IMR-90 (cell line): ENCODE data around the gene PRDM5. TPM values are rescaled to one million over a fixed set of nuclear protein-coding genes. Genes with fewer than 3 reads are reported as not detected.

Source experiments
- ATAC-seq: fragments of 200-7000 bp; cut with Tn5 transposase; 2 replicates; pipeline ENCODE4 v1.9.1; 2020; ENCODE audit warnings: low read depth, mild to moderate bottlenecking, moderate library complexity
- BruUV-seq: library from RNA; stranded (reverse); fragments of 400-500 nt; replicated peaks from 2 replicates; lab custom pipeline; 2021; lab: Mats Ljungman, UMichigan
- CTCF ChIA-PET: fragments of 300-600 bp; formaldehyde crosslinking; extraction: SDS; loops from one replicate; lab custom pipeline; 2021; ENCODE audit warnings: antibody characterized with exemption; lab: Yijun Ruan, JAX
- POLR2A ChIA-PET: fragments of 300-600 bp; sonication (Branson Sonifier 250); formaldehyde crosslinking; loops from one replicate; lab custom pipeline; 2022; ENCODE audit warnings: antibody characterized with exemption; ENCODE audit not compliant: unreplicated experiment; lab: Charles Lee
- DNase-seq: peaks from one replicate; pipeline ENCODE4 v3.0.0; 2013
- H2AFZ ChIP-seq: replicated peaks from 2 replicates; pipeline ENCODE3; 2013; ENCODE audit warnings: low read length, mild to moderate bottlenecking; ENCODE audit not compliant: poor library complexity
- H2AK5ac ChIP-seq: 2 replicates; pipeline ENCODE4 v1.6.1; 2013; ENCODE audit warnings: low read depth, low read length, inconsistent platforms
- H2AK9ac ChIP-seq: replicated peaks from 2 replicates; pipeline ENCODE3; 2013; ENCODE audit warnings: mild to moderate bottlenecking, low read depth, low read length, moderate library complexity; ENCODE audit not compliant: poor library complexity
- H2BK120ac ChIP-seq: 2 replicates; pipeline ENCODE4 v1.6.1; 2013; ENCODE audit warnings: low read depth, low read length, inconsistent platforms
- H2BK15ac ChIP-seq: 3 replicates; pipeline ENCODE4 v1.6.1; 2013; ENCODE audit warnings: low read depth, low read length, inconsistent platforms
- H2BK20ac ChIP-seq: 2 replicates; pipeline ENCODE4 v1.6.1; 2013; ENCODE audit warnings: low read depth, mild to moderate bottlenecking, inconsistent platforms, low read length, moderate library complexity
- H2BK5ac ChIP-seq: 2 replicates; pipeline ENCODE4 v1.6.1; 2013; ENCODE audit warnings: mild to moderate bottlenecking, low read depth, low read length, inconsistent platforms; ENCODE audit not compliant: poor library complexity, severe bottlenecking
- H3K14ac ChIP-seq: replicated peaks from 2 replicates; pipeline ENCODE4 v1.6.1; 2013; ENCODE audit warnings: low read depth, low read length, inconsistent platforms
- H3K18ac ChIP-seq: 2 replicates; pipeline ENCODE4 v1.6.1; 2013; ENCODE audit warnings: low read depth, low read length, control low read depth
- H3K23ac ChIP-seq: 2 replicates; pipeline ENCODE4 v1.6.1; 2013; ENCODE audit warnings: low read depth, low read length, inconsistent platforms
- H3K27ac ChIP-seq: 2 replicates; pipeline ENCODE4 v1.5.1; 2013; ENCODE audit warnings: mild to moderate bottlenecking, control low read depth, low read length; ENCODE audit not compliant: insufficient read depth
- H3K27me3 ChIP-seq: 2 replicates; pipeline ENCODE4 v1.6.1; 2013; ENCODE audit warnings: low read length; ENCODE audit not compliant: control insufficient read depth, insufficient read depth
- H3K36me3 ChIP-seq: 2 replicates; pipeline ENCODE4 v1.6.1; 2013; ENCODE audit warnings: low read length, mixed read lengths; ENCODE audit not compliant: control insufficient read depth, insufficient read depth
- H3K4ac ChIP-seq: 2 replicates; pipeline ENCODE4 v1.6.1; 2013; ENCODE audit warnings: low read depth, low read length, inconsistent platforms
- H3K4me1 ChIP-seq: 2 replicates; pipeline ENCODE4 v1.6.1; 2013; ENCODE audit warnings: low read length, mixed read lengths; ENCODE audit not compliant: control insufficient read depth, insufficient read depth
- H3K4me2 ChIP-seq: 2 replicates; pipeline ENCODE4 v1.6.1; 2013; ENCODE audit warnings: low read depth, mild to moderate bottlenecking, control low read depth, low read length, moderate library complexity
- H3K4me3 ChIP-seq: 2 replicates; pipeline ENCODE4 v1.5.1; 2013; ENCODE audit warnings: low read depth, mild to moderate bottlenecking, control low read depth, low read length, moderate library complexity; ENCODE audit not compliant: insufficient read depth
- H3K56ac ChIP-seq: 2 replicates; pipeline ENCODE4 v1.6.1; 2013; ENCODE audit warnings: low read length, inconsistent platforms; ENCODE audit not compliant: insufficient read depth; ENCODE audit errors: extremely low read depth
- H3K79me1 ChIP-seq, 2 experiments: 2 replicates each; pipeline ENCODE4 v1.6.1; 2013; ENCODE audit warnings: low read length in 2 of 2, inconsistent platforms in 1 of 2, low read depth in 1 of 2
- H3K9ac ChIP-seq: 2 replicates; pipeline ENCODE4 v1.6.1; 2013; ENCODE audit warnings: low read depth, low read length, control low read depth
- H3K9me1 ChIP-seq: 2 replicates; pipeline ENCODE4 v1.6.1; 2013; ENCODE audit warnings: low read length, inconsistent platforms; ENCODE audit not compliant: insufficient read depth
- H3K9me3 ChIP-seq: 2 replicates; pipeline ENCODE4 v1.6.1; 2013; ENCODE audit warnings: low read length; ENCODE audit not compliant: control insufficient read depth, insufficient read depth
- H4K20me1 ChIP-seq: 2 replicates; pipeline ENCODE4 v1.6.1; 2013; ENCODE audit warnings: low read length, inconsistent platforms; ENCODE audit not compliant: insufficient read depth
- H4K5ac ChIP-seq: 2 replicates; pipeline ENCODE4 v1.6.1; 2013; ENCODE audit warnings: mild to moderate bottlenecking, low read depth, low read length, control low read depth
- H4K8ac ChIP-seq, 2 experiments: 2 replicates each; pipeline ENCODE4 v1.6.1; 2013; ENCODE audit warnings: low read depth in 2 of 2, low read length in 2 of 2, control low read depth in 1 of 2, inconsistent platforms in 1 of 2
- H4K91ac ChIP-seq: 2 replicates; pipeline ENCODE4 v1.6.1; 2013; ENCODE audit warnings: low read depth, low read length, inconsistent platforms; ENCODE audit not compliant: insufficient read depth
- CEBPB ChIP-seq: IDR thresholded peaks from 2 replicates; pipeline ENCODE4 v1.6.1; 2012; ENCODE audit warnings: low read depth, low read length, improper control_type of control experiment
- SMC3 ChIP-seq: fragments of 150-350 bp; IDR thresholded peaks from 2 replicates; pipeline ENCODE4 v1.6.1; 2016; ENCODE audit warnings: low read depth, mild to moderate bottlenecking, antibody characterized with exemption, low read length, moderate library complexity
- WGBS, 2 experiments: methylation state at CpG; one replicate each; pipeline versions ENCODE4 v1.1.5 to v1.1.7; 2013; ENCODE audit warnings: missing lambda C conversion rate in 2 of 2; ENCODE audit not compliant: insufficient read length in 1 of 2; ENCODE audit errors: extremely low coverage in 2 of 2; 5-methylcytosine and 5-hydroxymethylcytosine counted together
- dilution Hi-C: fragments of 300-500 bp; cut with HindIII; formaldehyde crosslinking; loops from one replicate; pipeline ENCODE4 v1.14.3; 2018; ENCODE audit warnings: low sequenced_read_pairs; ENCODE audit not compliant: unreplicated experiment
- in situ Hi-C: fragments of 300-500 bp; cut with MboI; formaldehyde crosslinking; loops from 3 replicates; pipeline ENCODE4 v1.14.3; 2019; ENCODE audit warnings: low sequenced_read_pairs, inconsistent platforms, mixed read lengths
- intact Hi-C: fragments of 100-400 bp; cut with micrococcal nuclease; formaldehyde crosslinking; loops from 2 replicates; pipeline ENCODE4 v1.10.0; 2022
- polyA plus RNA-seq, 3 experiments: library from polyadenylated mRNA; depleted of rRNA; stranded (reverse); fragments of >200 nt; gene quantifications; 2 replicates each; pipeline ENCODE4 v1.2.3, GENCODE V29; 2012; ENCODE audit warnings: low replicate concordance in 1 of 3
- total RNA-seq: library from RNA; depleted of rRNA; stranded (reverse); fragments of >200 nt; gene quantifications from 2 replicates; pipeline ENCODE4 v1.2.3, GENCODE V29; 2012

PRDM5 gene
- total and polyA plus RNA-seq, 2 of the 4 experiments (the other 2 are of a cell fraction) = 4.1 to 10.8 TPM

GRCh38 chr4:120685756-120686278, 236.7 kb downstream of the PRDM5 start:
- TF ChIP-seq SMC3 (no peak), CEBPB (0 out of 2 replicates have a peak, but pooled peaks have one; percentile 43)
- intact Hi-C loops = no loop called here
- ChIA-PET CTCF (no interaction called here), POLR2A (no interaction called here)
- no peak overlapping the region for H3K9ac ChIP-seq
- H4K20me1 ChIP-seq = no peaks in the 10 kb centered on the region
- no peak for DNase-seq
- no peaks in the 10 kb centered on the region for H3K79me1 ChIP-seq
- H3K4me3 ChIP-seq = no peak overlapping the region
- dilution Hi-C loops = no loop called here
- no peak overlapping the region for H3K4me2 ChIP-seq
- H3K14ac ChIP-seq = no peak overlapping the region
- no peaks in the 10 kb centered on the region for H3K36me3 ChIP-seq
- no peaks in the 10 kb centered on the region for H3K27me3 ChIP-seq
- ATAC-seq = no peak
- H4K8ac ChIP-seq = no peak overlapping the region
- in situ Hi-C loops = no loop called here
- H3K9me1 ChIP-seq = no peaks in the 10 kb centered on the region; the same call in 1 of the 2 replicates
- H2BK20ac ChIP-seq = no peak overlapping the region
- H2AK5ac ChIP-seq = no peak overlapping the region
- no peak overlapping the region for H4K91ac ChIP-seq
- BruUV-seq = no TSS peak
- 0 out of 2 replicates have a peak overlapping the region, but pooled peaks have one; percentile 11 for H3K56ac ChIP-seq
- WGBS, 2 experiments = no CpG with 5 or more reads among the region's 2 CpGs
- H2BK120ac ChIP-seq = no peak overlapping the region
- no peaks in the 10 kb centered on the region for H3K9me3 ChIP-seq
- H2AK9ac ChIP-seq = no peak overlapping the region
- no peak overlapping the region for H3K18ac ChIP-seq
- no peak overlapping the region for H3K4ac ChIP-seq
- no peaks in the 10 kb centered on the region for H3K4me1 ChIP-seq
- no peak overlapping the region for H4K5ac ChIP-seq
- H3K23ac ChIP-seq = no peak overlapping the region
- H2BK15ac ChIP-seq = no peak overlapping the region
- H2AFZ ChIP-seq = no peak overlapping the region
- H3K27ac ChIP-seq = no peak overlapping the region
- H2BK5ac ChIP-seq = no peak overlapping the region
